H1 (cell line): ENCODE data around the gene PLEKHG5. TPM values are rescaled to one million over a fixed set of nuclear protein-coding genes. Genes with fewer than 3 reads are reported as not detected.

ENCODE experiments used
- ATF3 ChIP-seq: IDR thresholded peaks from 2 replicates; pipeline ENCODE4 v1.6.1; 2011; ENCODE audit warnings: low read depth, mild to moderate bottlenecking, low read length; ENCODE audit not compliant: insufficient read depth
- BRCA1 ChIP-seq: IDR thresholded peaks from 2 replicates; pipeline ENCODE4 v1.6.1; 2012; ENCODE audit warnings: low read depth, low read length, improper control_type of control experiment
- CHD2 ChIP-seq: IDR thresholded peaks from 2 replicates; pipeline ENCODE4 v1.6.1; 2012; ENCODE audit warnings: low read length, improper control_type of control experiment
- CREB1 ChIP-seq: IDR thresholded peaks from 2 replicates; pipeline ENCODE4 v1.6.1; 2012; ENCODE audit warnings: inconsistent platforms
- CTBP2 ChIP-seq: IDR thresholded peaks from 2 replicates; pipeline ENCODE4 v1.7.0; 2011; ENCODE audit warnings: borderline replicate concordance, mild to moderate bottlenecking, moderate library complexity, mixed read lengths, low read length; ENCODE audit not compliant: insufficient read depth, insufficient read length
- E2F6 ChIP-seq: IDR thresholded peaks from 2 replicates; pipeline ENCODE4 v1.6.1; 2012; ENCODE audit warnings: inconsistent platforms
- FOSL1 ChIP-seq: IDR thresholded peaks from 2 replicates; pipeline ENCODE4 v1.6.1; 2011; ENCODE audit warnings: mild to moderate bottlenecking, low read depth, low read length, moderate library complexity; ENCODE audit not compliant: insufficient read depth
- GABPA ChIP-seq: IDR thresholded peaks from 2 replicates; pipeline ENCODE4 v1.6.1; 2011; ENCODE audit warnings: mild to moderate bottlenecking, low read length, moderate library complexity, borderline replicate concordance; ENCODE audit not compliant: insufficient read depth
- HDAC6 ChIP-seq: IDR thresholded peaks from one replicate; pipeline ENCODE4 v1.7.1; 2012; ENCODE audit warnings: low read depth, mild to moderate bottlenecking, inconsistent platforms, low read length, moderate library complexity
- KDM1A ChIP-seq: fragments of 200-600, 300-600 bp; sonication (generic); IDR thresholded peaks from 2 replicates; pipeline ENCODE4 v1.7.1; 2016; ENCODE audit warnings: mild to moderate bottlenecking, low read length, borderline replicate concordance
- KDM5A ChIP-seq: fragments of 200-600 bp; IDR thresholded peaks from 2 replicates; pipeline ENCODE4 v1.7.1; 2012; ENCODE audit warnings: mild to moderate bottlenecking, low read length, inconsistent platforms, mixed read lengths
- MAFK ChIP-seq: IDR thresholded peaks from 2 replicates; pipeline ENCODE4 v1.6.1; 2012; ENCODE audit warnings: low read depth, mild to moderate bottlenecking, improper control_type of control experiment, low read length
- RAD21 ChIP-seq, 2 experiments: IDR thresholded peaks in 1 of 2; conservative IDR thresholded peaks in 1 of 2; 2 replicates each; pipeline ENCODE4 v1.6.1; 2011; ENCODE audit warnings: low read depth in 2 of 2, low read length in 2 of 2, improper control_type of control experiment in 1 of 2, inconsistent platforms in 1 of 2, mild to moderate bottlenecking in 1 of 2, moderate library complexity in 1 of 2
- RBBP5 ChIP-seq: IDR thresholded peaks from 2 replicates; pipeline ENCODE4 v1.7.1; 2012; ENCODE audit warnings: low read depth, mild to moderate bottlenecking, inconsistent platforms, low read length, moderate library complexity, borderline replicate concordance
- SIRT6 ChIP-seq: IDR thresholded peaks from one replicate; pipeline ENCODE4 v1.7.1; 2012; ENCODE audit warnings: low read length, inconsistent platforms
- SIX5 ChIP-seq: IDR thresholded peaks from 2 replicates; pipeline ENCODE4 v1.6.1; 2011; ENCODE audit warnings: mild to moderate bottlenecking, low read depth, low read length
- SP2 ChIP-seq: IDR thresholded peaks from 2 replicates; pipeline ENCODE4 v1.6.1; 2012; ENCODE audit warnings: mild to moderate bottlenecking, low read length, inconsistent platforms
- SUZ12 ChIP-seq: fragments of 200-600 bp; sonication (generic); IDR thresholded peaks from 2 replicates; pipeline ENCODE4 v1.6.1; 2012; ENCODE audit warnings: mild to moderate bottlenecking, inconsistent platforms, low read length, moderate library complexity, mixed read lengths
- USF2 ChIP-seq: IDR thresholded peaks from 2 replicates; pipeline ENCODE4 v1.6.1; 2011; ENCODE audit warnings: low read length, improper control_type of control experiment
- polyA plus RNA-seq, 7 experiments: library from polyadenylated mRNA; depleted of rRNA in 3 of 7; stranded (reverse) in 5 of 7; unstranded in 2 of 7; fragments of >200 nt in 5 of 7; fragments of 200-250 nt in 2 of 7; gene quantifications; 1 replicate in 5 of 7; 2 replicates in 1 of 7; 4 replicates in 1 of 7; pipeline versions ENCODE4 v1.2.1 to v1.2.3, GENCODE V29; 2011 to 2013; ENCODE audit warnings: missing spikeins in 2 of 7, mixed read lengths in 2 of 7
- total RNA-seq: library from RNA; stranded (reverse); fragmentation: NEBNext Ultra II Directional; extraction: Animal tissue kit (Norgen Biotek cat#: 25700); gene quantifications from 2 replicates; pipeline ENCODE4 v1.2.1, GENCODE V29; 2021
- TF ChIP-seq, protein P1 (sequence below), 3 experiments: IDR thresholded peaks; 1 replicate in 2 of 3; 2 replicates in 1 of 3; pipeline versions ENCODE4 v1.5.1 to v1.6.1; 2011; ENCODE audit warnings: low read length in 3 of 3, mild to moderate bottlenecking in 3 of 3, inconsistent platforms in 2 of 3, low read depth in 1 of 3, moderate library complexity in 1 of 3; ENCODE audit not compliant: insufficient read depth in 1 of 3; ENCODE audit errors: control extremely low read depth in 1 of 3

The PLEKHG5 gene
- total and polyA plus RNA-seq, 2 of the 8 experiments (the other 6 are each of a cell fraction or from before 2014, with no cell fraction given) = 10.4 to 13.8 TPM

GRCh38 chr1:6523566-6523965, 32.1 kb upstream of the PLEKHG5 start (continued):
- TF ChIP-seq ATF3 = 0 out of 2 replicates have a peak, but pooled peaks have one; percentile 41
- TF ChIP-seq GABPA = peak; percentile 45; the same call in 1 of the 2 replicates
- no peak for TF ChIP-seq CTBP2
- TF ChIP-seq SP2 = no peak
- no peak for TF ChIP-seq CHD2
- no peak for TF ChIP-seq RBBP5
- no peak for TF ChIP-seq CREB1
- no peak for TF ChIP-seq SUZ12
- TF ChIP-seq SIX5 = no peak
- TF ChIP-seq HDAC6 = no peak
- TF ChIP-seq MAFK = no peak
- peak; percentile 53; the same call in 1 of the 2 replicates for TF ChIP-seq USF2
- no peak for TF ChIP-seq FOSL1
- no peak for TF ChIP-seq E2F6
- no peak for TF ChIP-seq SIRT6
- peak; percentile 74 to 83 for TF ChIP-seq RAD21 (IDR thresholded peaks at IDR 0.05 in 1 of 2, conservative IDR thresholded peaks at IDR 0.05 in 1 of 2; ENCODE audit: low read depth in 2 of 2, low read length in 2 of 2)
- no peak for TF ChIP-seq BRCA1
- TF ChIP-seq, protein P1, sequence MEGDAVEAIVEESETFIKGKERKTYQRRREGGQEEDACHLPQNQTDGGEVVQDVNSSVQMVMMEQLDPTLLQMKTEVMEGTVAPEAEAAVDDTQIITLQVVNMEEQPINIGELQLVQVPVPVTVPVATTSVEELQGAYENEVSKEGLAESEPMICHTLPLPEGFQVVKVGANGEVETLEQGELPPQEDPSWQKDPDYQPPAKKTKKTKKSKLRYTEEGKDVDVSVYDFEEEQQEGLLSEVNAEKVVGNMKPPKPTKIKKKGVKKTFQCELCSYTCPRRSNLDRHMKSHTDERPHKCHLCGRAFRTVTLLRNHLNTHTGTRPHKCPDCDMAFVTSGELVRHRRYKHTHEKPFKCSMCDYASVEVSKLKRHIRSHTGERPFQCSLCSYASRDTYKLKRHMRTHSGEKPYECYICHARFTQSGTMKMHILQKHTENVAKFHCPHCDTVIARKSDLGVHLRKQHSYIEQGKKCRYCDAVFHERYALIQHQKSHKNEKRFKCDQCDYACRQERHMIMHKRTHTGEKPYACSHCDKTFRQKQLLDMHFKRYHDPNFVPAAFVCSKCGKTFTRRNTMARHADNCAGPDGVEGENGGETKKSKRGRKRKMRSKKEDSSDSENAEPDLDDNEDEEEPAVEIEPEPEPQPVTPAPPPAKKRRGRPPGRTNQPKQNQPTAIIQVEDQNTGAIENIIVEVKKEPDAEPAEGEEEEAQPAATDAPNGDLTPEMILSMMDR (IDR thresholded peaks at IDR 0.05; ENCODE audit: control extremely low read depth in 1 of 3, insufficient read depth in 1 of 3, low read depth in 1 of 3, low read length in 3 of 3) = peak; percentile 56 to 87 (median 85)
- TF ChIP-seq KDM1A = no peak
- TF ChIP-seq KDM5A = no peak
